Activated T-cell treated with anti-CD3 and anti-CD28 coated beads, Interleukin-2, amount 50 U/mL, for 72 hours (primary cell): ENCODE results near the gene SEMA7A. TPM values are rescaled to one million over a fixed set of nuclear protein-coding genes. Genes with fewer than 3 reads are reported as not detected.

ENCODE experiments used
- ATAC-seq, 2 donors: fragments of 150-1000 bp; cut with Tn5 transposase; replicated peaks in 1 of 2; 2 replicates each; pipeline ENCODE4 v1.10.0; 2021; ENCODE audit warnings: moderate library complexity in 2 of 2, mild to moderate bottlenecking in 1 of 2
- DNase-seq, 2 donors: peaks; one replicate each; pipeline ENCODE4 v3.0.0; 2021 to 2022; ENCODE audit warnings: mixed read lengths in 1 of 2
- H3K27ac Mint-ChIP-seq: one replicate; pipeline ENCODE4 v1.8.0; 2022; ENCODE audit warnings: mild to moderate bottlenecking, moderate library complexity, mixed read lengths
- H3K27me3 Mint-ChIP-seq: one replicate; pipeline ENCODE4 v1.8.0; 2022; ENCODE audit warnings: low read depth, mixed read lengths
- H3K36me3 Mint-ChIP-seq, 2 donors: one replicate each; pipeline ENCODE4 v1.8.0; 2022; ENCODE audit warnings: mixed read lengths in 2 of 2, mild to moderate bottlenecking in 1 of 2; ENCODE audit not compliant: insufficient read depth in 2 of 2
- H3K4me1 Mint-ChIP-seq: one replicate; pipeline ENCODE4 v1.8.0; 2022; ENCODE audit warnings: low read depth, mixed read lengths
- H3K4me3 Mint-ChIP-seq, 2 donors: one replicate each; pipeline ENCODE4 v1.8.0; 2022; ENCODE audit warnings: mild to moderate bottlenecking in 2 of 2, mixed read lengths in 2 of 2, moderate library complexity in 2 of 2
- H3K9me3 Mint-ChIP-seq, 2 donors: one replicate each; pipeline ENCODE4 v1.8.0; 2022; ENCODE audit warnings: mixed read lengths in 2 of 2
- total RNA-seq, 2 donors: library from RNA; stranded (reverse); gene quantifications; one replicate each; pipeline ENCODE4 v1.2.3, GENCODE V29; 2022

The SEMA7A gene
- total RNA-seq, 2 donors from 2014 or later: 46.7 to 57.1 TPM

- Mint-ChIP-seq H3K36me3 (peaks cover 4 to 12% of the 10 kb centered on the region in 2 donors), H3K4me1 (peaks cover 68% of the 10 kb centered on the region), H3K27ac (peak overlapping the region; percentile 13), H3K4me3 (peak overlapping the region; percentile 80 to 95), H3K9me3 (no peaks in the 10 kb centered on the region), H3K27me3 (no peaks in the 10 kb centered on the region)
- no peak for DNase-seq
- ATAC-seq: no peak
These were observed 1.3 kb downstream of the SEMA7A start for GRCh38 chr15:74432271-74432967.

- Mint-ChIP-seq H3K9me3 (no peaks in the 10 kb centered on the region), H3K4me1 (peaks cover 73% of the 10 kb centered on the region), H3K4me3 (peak overlapping the region; percentile 80 to 95), H3K36me3 (peaks cover 4 to 12% of the 10 kb centered on the region in 2 donors), H3K27ac (peak overlapping the region; percentile 17), H3K27me3 (no peaks in the 10 kb centered on the region)
- DNase-seq (peak in 1 of 2 donors; percentile 44), ATAC-seq (no peak)
These were observed 2.1 kb downstream of the SEMA7A start for GRCh38 chr15:74431645-74432044.

- Mint-ChIP-seq H3K4me1 (peaks cover 77% of the 10 kb centered on the region), H3K9me3 (no peaks in the 10 kb centered on the region), H3K27ac (peak overlapping the region; percentile 17), H3K27me3 (no peaks in the 10 kb centered on the region), H3K4me3 (peak overlapping the region; percentile 80 to 95), H3K36me3 (peaks cover 4 to 16% of the 10 kb centered on the region in 2 donors)
- ATAC-seq: no peak
- DNase-seq: no peak
These were observed 2.6 kb downstream of the SEMA7A start for GRCh38 chr15:74431116-74431515.

GRCh38 chr15:74430510-74430951, 3.2 kb downstream of the SEMA7A start:
- Mint-ChIP-seq H3K4me1 (peaks cover 77% of the 10 kb centered on the region), H3K27me3 (no peaks in the 10 kb centered on the region), H3K36me3 (peaks cover 4 to 18% of the 10 kb centered on the region in 2 donors), H3K9me3 (no peaks in the 10 kb centered on the region), H3K27ac (no peak overlapping the region), H3K4me3 (peak overlapping the region; percentile 80 to 95)
- no peak for ATAC-seq
- DNase-seq: no peak

- peak overlapping the region; percentile 62 for H3K27ac Mint-ChIP-seq
- peaks cover 77% of the 10 kb centered on the region for H3K4me1 Mint-ChIP-seq
- DNase-seq (no peak), ATAC-seq (no peak)
- peaks cover 4 to 18% of the 10 kb centered on the region in 2 donors for H3K36me3 Mint-ChIP-seq
- peak overlapping the region; percentile 23 to 95 for H3K4me3 Mint-ChIP-seq
- H3K27me3 Mint-ChIP-seq: no peaks in the 10 kb centered on the region
- no peaks in the 10 kb centered on the region for H3K9me3 Mint-ChIP-seq
These were observed 3.9 kb downstream of the SEMA7A start for GRCh38 chr15:74429781-74430400.

- H3K4me3 Mint-ChIP-seq: peak overlapping the region; percentile 23 to 95
- peak overlapping the region; percentile 62 for H3K27ac Mint-ChIP-seq
- ATAC-seq (no peak), DNase-seq (no peak)
- H3K27me3 Mint-ChIP-seq: no peaks in the 10 kb centered on the region
- H3K4me1 Mint-ChIP-seq: peaks cover 77% of the 10 kb centered on the region
- H3K36me3 Mint-ChIP-seq: peaks cover 4 to 18% of the 10 kb centered on the region in 2 donors
- H3K9me3 Mint-ChIP-seq: no peaks in the 10 kb centered on the region
These were observed 4.6 kb downstream of the SEMA7A start for GRCh38 chr15:74428970-74429780.

GRCh38 chr15:74428442-74428787, 5.3 kb downstream of the SEMA7A start:
- Mint-ChIP-seq H3K36me3 (peaks cover 4 to 18% of the 10 kb centered on the region in 2 donors), H3K27me3 (no peaks in the 10 kb centered on the region), H3K4me3 (peak overlapping the region; percentile 4 to 54), H3K9me3 (no peaks in the 10 kb centered on the region), H3K27ac (peak overlapping the region; percentile 22), H3K4me1 (peaks cover 82% of the 10 kb centered on the region)
- DNase-seq: no peak
- ATAC-seq: no peak

- no peak overlapping the region for H3K27ac Mint-ChIP-seq
- DNase-seq (no peak), ATAC-seq (no peak)
- H3K27me3 Mint-ChIP-seq: no peaks in the 10 kb centered on the region
- peak overlapping the region; percentile 26 to 54 for H3K4me3 Mint-ChIP-seq
- H3K9me3 Mint-ChIP-seq: no peaks in the 10 kb centered on the region
- H3K36me3 Mint-ChIP-seq: peaks cover 4 to 18% of the 10 kb centered on the region in 2 donors
- peaks cover 87% of the 10 kb centered on the region for H3K4me1 Mint-ChIP-seq
These were observed 5.9 kb downstream of the SEMA7A start for GRCh38 chr15:74427607-74428441.

GRCh38 chr15:74426404-74427281, 7.1 kb downstream of the SEMA7A start:
- Mint-ChIP-seq H3K27me3 (no peaks in the 10 kb centered on the region), H3K36me3 (peaks cover 4 to 16% of the 10 kb centered on the region in 2 donors), H3K4me1 (peaks cover 87% of the 10 kb centered on the region), H3K27ac (no peak overlapping the region), H3K4me3 (no peak overlapping the region), H3K9me3 (no peaks in the 10 kb centered on the region)
- ATAC-seq (no peak), DNase-seq (no peak)

- H3K4me1 Mint-ChIP-seq: peaks cover 82% of the 10 kb centered on the region
- ATAC-seq (no peak), DNase-seq (no peak)
- no peak overlapping the region for H3K27ac Mint-ChIP-seq
- H3K36me3 Mint-ChIP-seq: peaks cover 4 to 11% of the 10 kb centered on the region in 2 donors
- no peaks in the 10 kb centered on the region for H3K9me3 Mint-ChIP-seq
- H3K4me3 Mint-ChIP-seq: no peak overlapping the region
- H3K27me3 Mint-ChIP-seq: no peaks in the 10 kb centered on the region
These were observed 8.1 kb downstream of the SEMA7A start for GRCh38 chr15:74425630-74426029.

GRCh38 chr15:74424901-74425528, 8.7 kb downstream of the SEMA7A start:
- ATAC-seq (no peak), DNase-seq (no peak)
- Mint-ChIP-seq H3K9me3 (no peaks in the 10 kb centered on the region), H3K4me1 (peaks cover 82% of the 10 kb centered on the region), H3K27me3 (no peaks in the 10 kb centered on the region), H3K4me3 (no peak overlapping the region), H3K27ac (no peak overlapping the region), H3K36me3 (peaks cover 4 to 11% of the 10 kb centered on the region in 2 donors)
